ENCODE results near the gene PERM1. TPM values are rescaled to one million over a fixed set of nuclear protein-coding genes. Genes with fewer than 3 reads are reported as not detected.
A peak's percentile ranks its signal among the peaks of the same experiment; 100 is the strongest.

The PERM1 gene
- total and polyA plus RNA-seq, 5 experiments from 2014 or later = not detected

DNA sequence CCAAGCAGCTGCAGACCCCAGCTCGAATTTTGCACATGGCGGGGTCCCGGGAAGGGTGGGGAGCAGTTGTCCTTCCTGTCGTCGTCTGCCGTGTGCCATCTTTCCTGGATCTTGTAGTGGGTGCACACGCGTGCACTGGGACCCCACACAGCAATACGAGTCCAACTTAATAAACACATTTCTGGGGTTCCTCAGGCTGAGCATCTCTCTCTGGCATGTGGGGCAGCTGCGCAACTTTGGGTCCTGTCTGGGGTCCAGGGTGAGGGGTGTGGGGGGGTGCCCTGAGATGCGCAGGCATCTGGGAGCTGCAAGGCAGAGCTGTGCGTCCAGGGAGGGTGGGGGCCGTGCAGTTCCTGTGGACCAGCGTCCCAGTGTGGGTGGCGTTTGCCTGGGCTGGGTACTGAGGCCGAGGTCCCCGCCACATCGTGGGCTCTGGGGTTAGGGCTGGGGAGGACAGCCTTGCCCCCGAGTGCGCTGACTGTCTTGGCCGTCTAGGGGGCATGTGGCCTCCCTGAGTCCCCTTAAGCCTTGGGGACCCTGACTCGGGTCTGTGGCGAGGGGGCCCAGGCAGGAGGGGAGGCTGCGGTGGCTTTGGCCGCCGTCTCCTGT, 16.3 kb downstream of the PERM1 start:
- POLR2A ChIA-PET = no interaction called here
- no peak for DNase-seq
- no peaks in the 10 kb centered on the region for H3K36me3 Mint-ChIP-seq
- no peak for ATAC-seq
- no peaks in the 10 kb centered on the region for H3K9me3 Mint-ChIP-seq
- H3K27me3 Mint-ChIP-seq = peaks cover 6 to 17% (median 9%) of the 10 kb centered on the region in 5 donors
- peaks cover 0 to 11% (median 4%) of the 10 kb centered on the region in 4 donors for H3K4me1 Mint-ChIP-seq
- peak overlapping the region in 1 of 10 donors; percentile 56 for H3K27ac Mint-ChIP-seq
- peak overlapping the region in 7 of 10 donors; percentile 37 to 76 (median 50) for H3K4me3 Mint-ChIP-seq

DNA sequence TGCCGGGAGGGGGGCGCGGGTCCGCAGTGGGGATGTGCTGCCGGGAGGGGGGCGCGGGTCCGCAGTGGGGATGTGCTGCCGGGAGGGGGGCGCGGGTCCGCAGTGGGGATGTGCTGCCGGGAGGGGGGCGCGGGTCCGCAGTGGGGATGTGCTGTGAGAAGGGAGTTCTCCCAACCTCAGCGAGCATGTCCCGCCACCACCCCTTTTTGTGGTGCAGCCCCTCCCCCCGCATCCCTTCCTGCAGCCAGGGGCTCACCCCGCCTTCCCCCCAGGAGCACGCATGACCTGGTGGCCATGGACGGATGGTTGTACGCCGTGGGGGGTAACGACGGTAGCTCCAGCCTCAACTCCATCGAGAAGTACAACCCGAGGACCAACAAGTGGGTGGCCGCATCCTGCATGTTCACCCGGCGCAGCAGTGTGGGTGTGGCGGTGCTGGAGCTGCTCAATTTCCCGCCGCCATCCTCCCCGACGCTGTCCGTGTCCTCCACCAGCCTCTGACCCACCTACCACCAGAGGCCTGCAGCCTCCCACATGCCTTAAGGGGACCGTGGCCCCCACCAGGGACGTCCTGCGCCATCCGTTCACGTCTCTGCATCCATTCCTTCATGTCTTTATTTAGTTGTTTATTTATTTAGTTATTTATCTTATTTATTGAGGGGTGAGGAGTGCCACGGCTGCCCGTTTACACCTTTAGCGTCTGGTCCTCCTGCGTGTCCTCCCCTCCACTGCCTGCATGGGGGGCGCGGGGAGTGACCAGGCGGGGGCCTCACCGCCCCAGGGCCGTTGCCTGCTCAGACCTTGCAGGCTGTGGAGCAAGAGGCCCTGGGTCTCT, 17.0 kb downstream of the PERM1 start:
- Mint-ChIP-seq H3K4me3 (peak overlapping the region in 4 of 10 donors; percentile 47 to 80 (median 58)), H3K36me3 (no peaks in the 10 kb centered on the region), H3K4me1 (peaks cover 0 to 11% (median 4%) of the 10 kb centered on the region in 4 donors), H3K27ac (peak overlapping the region in 1 of 10 donors; percentile 56), H3K9me3 (no peaks in the 10 kb centered on the region), H3K27me3 (peaks cover 6 to 17% (median 6%) of the 10 kb centered on the region in 5 donors)
- ATAC-seq (no peak), DNase-seq (no peak)
- POLR2A ChIA-PET = no interaction called here

DNA sequence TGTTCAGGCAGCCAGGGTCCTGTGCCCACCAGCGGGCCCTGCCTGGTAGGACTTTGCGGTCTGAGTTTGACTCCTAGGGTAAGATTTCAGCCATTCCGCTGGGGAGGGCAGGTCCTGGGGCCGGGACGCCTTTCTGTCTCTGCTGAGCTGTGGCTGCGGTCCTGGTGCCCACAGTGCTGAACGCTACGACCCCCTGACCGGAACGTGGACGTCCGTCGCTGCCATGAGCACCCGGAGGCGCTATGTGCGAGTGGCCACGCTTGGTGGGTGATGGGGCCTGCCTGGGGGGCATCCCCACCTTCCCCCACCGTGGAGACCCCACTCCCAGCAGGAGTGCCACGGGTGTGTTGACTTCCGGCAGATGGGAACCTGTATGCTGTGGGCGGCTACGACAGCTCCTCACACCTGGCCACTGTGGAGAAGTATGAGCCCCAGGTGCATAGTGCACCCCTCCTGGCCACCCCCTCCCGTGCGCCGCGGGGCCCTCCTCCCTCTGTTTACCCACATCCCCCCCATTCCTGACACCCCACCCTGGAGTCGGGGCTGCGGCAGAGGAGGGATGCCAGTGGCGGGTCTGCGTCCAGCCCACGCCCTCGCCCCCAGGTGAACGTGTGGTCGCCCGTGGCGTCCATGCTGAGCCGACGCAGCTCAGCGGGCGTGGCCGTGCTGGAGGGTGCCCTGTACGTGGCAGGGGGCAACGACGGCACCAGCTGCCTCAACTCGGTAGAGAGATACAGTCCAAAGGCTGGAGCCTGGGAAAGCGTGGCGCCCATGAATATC, 18.0 kb downstream of the PERM1 start:
- POLR2A ChIA-PET = interaction anchor here (0.6 kb wide), 1 partner anchor 414 kb away, joined by 3 read pairs; no protein-coding TSS in a partner anchor
- Mint-ChIP-seq H3K27ac (no peak overlapping the region), H3K36me3 (no peaks in the 10 kb centered on the region), H3K4me1 (peaks cover 0 to 11% (median 5%) of the 10 kb centered on the region in 4 donors), H3K4me3 (peak overlapping the region in 5 of 10 donors; percentile 6 to 63 (median 26)), H3K9me3 (no peaks in the 10 kb centered on the region), H3K27me3 (peaks cover 0 to 9% (median 3%) of the 10 kb centered on the region in 5 donors)
- no peak for ATAC-seq
- no peak for DNase-seq

DNA sequence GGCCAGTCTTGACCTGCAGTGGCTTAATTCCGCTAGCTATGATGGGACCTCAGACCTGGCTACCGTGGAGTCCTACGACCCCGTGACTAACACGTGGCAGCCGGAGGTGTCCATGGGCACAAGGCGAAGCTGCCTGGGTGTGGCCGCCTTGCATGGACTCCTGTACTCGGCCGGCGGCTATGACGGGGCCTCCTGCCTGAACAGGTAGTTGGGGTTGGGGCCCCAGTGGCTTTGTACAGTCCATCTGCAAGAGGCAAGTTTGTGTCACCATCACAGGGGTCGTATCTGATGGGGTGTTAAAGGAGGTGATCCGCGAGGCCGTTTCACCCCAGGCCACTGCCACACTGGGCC, 18.6 kb downstream of the PERM1 start:
- POLR2A ChIA-PET = interaction anchor here (0.6 kb wide), 1 partner anchor 415 kb away, joined by 3 read pairs; no protein-coding TSS in a partner anchor
- DNase-seq (no peak), ATAC-seq (no peak)
- Mint-ChIP-seq H3K27me3 (peaks cover 0 to 2% (median under 1%) of the 10 kb centered on the region in 5 donors), H3K36me3 (no peaks in the 10 kb centered on the region), H3K4me3 (peak overlapping the region in 6 of 10 donors; percentile 15 to 63 (median 50)), H3K27ac (no peak overlapping the region), H3K9me3 (no peaks in the 10 kb centered on the region), H3K4me1 (peaks cover 2 to 15% (median 10%) of the 10 kb centered on the region in 4 donors)

DNA sequence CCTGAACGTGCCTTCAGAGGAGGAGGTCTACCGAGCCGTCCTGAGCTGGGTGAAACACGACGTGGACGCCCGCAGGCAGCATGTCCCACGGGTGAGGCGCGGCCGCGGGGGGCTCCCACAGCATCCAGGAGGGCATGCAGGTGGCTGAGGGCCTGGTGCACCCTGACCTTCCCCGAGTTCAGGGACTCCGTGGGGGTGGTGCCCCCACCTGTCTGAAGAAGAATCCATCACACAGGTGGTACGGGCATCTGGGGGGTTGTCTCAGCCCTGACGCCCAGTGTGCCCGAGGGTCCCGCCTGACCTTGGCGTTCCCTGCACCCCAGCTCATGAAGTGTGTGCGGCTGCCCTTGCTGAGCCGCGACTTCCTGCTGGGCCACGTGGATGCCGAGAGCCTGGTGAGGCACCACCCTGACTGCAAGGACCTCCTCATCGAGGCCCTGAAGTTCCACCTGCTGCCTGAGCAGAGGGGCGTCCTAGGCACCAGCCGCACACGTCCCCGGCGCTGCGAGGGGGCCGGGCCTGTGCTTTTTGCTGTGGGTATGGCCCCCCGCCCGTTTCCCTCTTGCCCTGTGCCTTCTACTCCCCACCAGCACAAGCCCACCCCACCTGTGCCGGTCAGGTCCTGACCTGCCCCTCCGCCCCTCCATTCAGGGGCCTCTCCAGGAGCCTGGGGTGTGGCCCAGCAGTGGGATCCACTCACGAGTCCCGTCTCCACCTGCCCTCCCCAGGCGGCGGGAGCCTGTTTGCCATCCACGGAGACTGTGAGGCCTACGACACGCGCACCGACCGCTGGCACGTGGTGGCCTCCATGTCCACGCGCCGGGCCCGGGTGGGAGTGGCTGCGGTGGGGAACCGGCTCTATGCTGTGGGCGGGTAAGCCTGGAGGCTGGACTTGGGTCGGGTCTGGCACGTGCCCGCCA, 19.3 kb downstream of the PERM1 start:
- peak overlapping the region in 1 of 10 donors; percentile 76 for H3K27ac Mint-ChIP-seq
- H3K9me3 Mint-ChIP-seq = no peaks in the 10 kb centered on the region
- peaks cover 4 to 19% (median 15%) of the 10 kb centered on the region in 4 donors for H3K4me1 Mint-ChIP-seq
- no peaks in the 10 kb centered on the region for H3K27me3 Mint-ChIP-seq
- no peak for DNase-seq
- no peak for ATAC-seq
- POLR2A ChIA-PET = interaction anchor here (0.6 to 1.6 kb wide), 2 partner anchors 18 to 415 kb away, joined by 3 to 4 read pairs; no protein-coding TSS in a partner anchor
- H3K4me3 Mint-ChIP-seq = peak overlapping the region in 9 of 10 donors; percentile 51 to 89 (median 66)
- peaks cover 0 to 3% (median 0%) of the 10 kb centered on the region in 3 donors for H3K36me3 Mint-ChIP-seq

DNA sequence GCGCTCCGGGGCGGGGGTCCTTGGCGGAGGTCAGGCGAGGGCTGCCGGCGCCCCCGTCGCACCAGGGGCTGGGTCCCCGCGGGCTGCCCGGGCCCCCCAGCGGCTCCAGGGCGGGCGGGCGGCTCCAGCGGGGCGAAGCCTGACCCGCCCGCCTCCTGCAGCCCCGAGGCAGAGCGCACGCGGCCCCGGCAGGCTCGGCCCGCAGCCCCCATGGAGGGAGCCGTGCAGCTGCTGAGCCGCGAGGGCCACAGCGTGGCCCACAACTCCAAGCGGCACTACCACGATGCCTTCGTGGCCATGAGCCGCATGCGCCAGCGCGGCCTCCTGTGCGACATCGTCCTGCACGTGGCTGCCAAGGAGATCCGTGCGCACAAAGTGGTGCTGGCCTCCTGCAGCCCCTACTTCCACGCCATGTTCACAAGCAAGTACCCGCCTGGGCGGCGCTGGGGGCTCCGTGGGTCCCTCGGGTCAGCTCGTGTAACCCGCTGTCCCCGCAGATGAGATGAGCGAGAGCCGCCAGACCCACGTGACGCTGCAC, 20.7 kb downstream of the PERM1 start:
- Mint-ChIP-seq H3K4me1 (peaks cover 9 to 24% (median 19%) of the 10 kb centered on the region in 4 donors), H3K9me3 (no peaks in the 10 kb centered on the region), H3K36me3 (peaks cover 0 to 10% (median 0%) of the 10 kb centered on the region in 3 donors), H3K4me3 (peak overlapping the region in 8 of 10 donors; percentile 48 to 74 (median 64)), H3K27ac (no peak overlapping the region), H3K27me3 (no peaks in the 10 kb centered on the region)
- POLR2A ChIA-PET = interaction anchor here (1.6 kb wide), 1 partner anchor 17 kb away, joined by 4 read pairs; no protein-coding TSS in a partner anchor
- no peak for DNase-seq
- peak in 1 of 2 donors; percentile 2 for ATAC-seq

DNA sequence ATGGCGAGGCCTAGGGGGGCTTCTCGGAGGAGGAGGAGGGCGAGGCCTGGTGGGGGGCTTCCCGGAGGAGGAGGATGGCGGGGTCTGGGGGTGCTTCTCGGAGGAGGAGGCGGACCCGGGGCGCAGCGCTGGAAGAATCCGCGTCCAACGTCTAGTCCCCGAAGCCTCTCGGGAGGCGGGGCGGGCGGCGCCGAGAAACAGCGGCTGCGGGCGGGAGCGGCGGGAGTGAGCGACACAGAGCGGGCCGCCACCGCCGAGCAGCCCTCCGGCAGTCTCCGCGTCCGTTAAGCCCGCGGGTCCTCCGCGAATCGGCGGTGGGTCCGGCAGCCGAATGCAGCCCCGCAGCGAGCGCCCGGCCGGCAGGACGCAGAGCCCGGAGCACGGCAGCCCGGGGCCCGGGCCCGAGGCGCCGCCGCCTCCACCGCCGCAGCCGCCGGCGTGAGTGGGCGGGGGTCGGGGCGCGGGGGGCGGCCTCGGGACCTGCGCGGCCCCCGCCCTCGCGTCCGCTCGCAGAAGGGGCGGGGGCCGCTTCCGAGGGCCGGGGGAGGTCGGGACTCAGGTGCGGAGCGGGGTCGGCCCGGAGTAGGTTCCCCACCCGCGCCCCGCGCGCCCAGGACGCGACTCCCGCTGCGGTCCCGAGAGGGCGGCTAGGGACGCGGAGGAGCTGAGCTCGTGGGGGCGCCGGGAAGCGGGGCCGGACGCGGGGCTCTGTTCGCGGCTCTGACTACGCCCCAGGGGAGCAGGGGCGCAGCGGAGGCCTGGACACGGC, 21.3 kb downstream of the PERM1 start, which contains the start of gene KLHL17:
KLHL17 (plus strand) TSS at position 222 of the 769 bp plus-strand sequence; CDS start at position 332, 110 bp downstream.
- POLR2A ChIA-PET = interaction anchor here (1.6 kb wide), 1 partner anchor 16 kb away, joined by 4 read pairs; no protein-coding TSS in a partner anchor
- H3K4me1 Mint-ChIP-seq = peaks cover 9 to 20% (median 19%) of the 10 kb centered on the region in 4 donors
- peak; percentile 55 to 62 for ATAC-seq
- H3K9me3 Mint-ChIP-seq = no peaks in the 10 kb centered on the region
- H3K27me3 Mint-ChIP-seq = no peaks in the 10 kb centered on the region
- peak; percentile 52 to 83 (median 72) for DNase-seq
- peak within 1 kb of the TSS; percentile 62 to 94 (median 90) for H3K4me3 Mint-ChIP-seq
- peaks cover 0 to 15% (median 0%) of the 10 kb centered on the region in 3 donors for H3K36me3 Mint-ChIP-seq
- peak within 1 kb of the TSS in 7 of 10 donors; percentile 5 to 90 (median 74) for H3K27ac Mint-ChIP-seq

DNA sequence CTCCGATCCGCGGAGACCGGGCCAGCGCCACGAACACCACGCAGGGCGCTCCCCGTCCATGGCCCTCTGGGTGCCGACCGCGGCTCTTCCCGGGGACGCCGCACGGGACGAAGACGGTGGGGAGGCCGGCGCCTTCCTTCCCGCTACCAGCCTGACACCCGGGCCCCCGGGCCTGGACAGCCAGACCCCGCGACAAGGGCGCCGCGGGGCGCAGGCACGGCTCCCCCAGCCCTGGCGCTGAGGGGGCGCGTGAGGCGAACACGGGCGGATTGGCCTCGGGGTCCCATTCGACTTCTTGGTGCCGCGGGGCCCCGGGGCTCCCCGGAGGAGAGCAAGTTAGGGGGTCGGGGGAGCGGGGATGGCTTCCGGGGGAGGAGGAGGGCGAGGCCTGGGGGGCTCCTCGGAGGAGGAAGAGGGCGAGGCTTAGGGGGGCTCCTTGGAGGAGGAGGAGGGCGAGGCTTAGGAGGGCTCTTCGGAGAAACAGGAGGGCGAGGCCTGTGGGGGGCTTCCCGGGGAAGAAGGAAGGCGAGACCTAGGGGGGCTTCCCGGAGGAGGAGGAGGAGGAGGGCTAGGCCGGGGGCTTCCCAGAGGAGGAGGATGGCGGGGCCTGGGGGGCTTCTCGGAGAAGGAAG, 22.0 kb downstream of the PERM1 start:
- H3K36me3 Mint-ChIP-seq = peaks cover 4 to 22% (median 6%) of the 10 kb centered on the region in 3 donors
- H3K4me1 Mint-ChIP-seq = peaks cover 9 to 24% (median 21%) of the 10 kb centered on the region in 4 donors
- peak overlapping the region; percentile 62 to 94 (median 90) for H3K4me3 Mint-ChIP-seq
- H3K27ac Mint-ChIP-seq = peak overlapping the region in 6 of 10 donors; percentile 5 to 90 (median 72)
- POLR2A ChIA-PET = interaction anchor here (1.4 to 1.8 kb wide), 2 partner anchors 18 to 56 kb away, joined by 6 to 16 read pairs; no protein-coding TSS in a partner anchor
- peak; percentile 26 to 37 for ATAC-seq
- no peaks in the 10 kb centered on the region for H3K27me3 Mint-ChIP-seq
- peak in 4 of 10 donors; percentile 22 to 46 (median 33) for DNase-seq
- no peaks in the 10 kb centered on the region for H3K9me3 Mint-ChIP-seq

DNA sequence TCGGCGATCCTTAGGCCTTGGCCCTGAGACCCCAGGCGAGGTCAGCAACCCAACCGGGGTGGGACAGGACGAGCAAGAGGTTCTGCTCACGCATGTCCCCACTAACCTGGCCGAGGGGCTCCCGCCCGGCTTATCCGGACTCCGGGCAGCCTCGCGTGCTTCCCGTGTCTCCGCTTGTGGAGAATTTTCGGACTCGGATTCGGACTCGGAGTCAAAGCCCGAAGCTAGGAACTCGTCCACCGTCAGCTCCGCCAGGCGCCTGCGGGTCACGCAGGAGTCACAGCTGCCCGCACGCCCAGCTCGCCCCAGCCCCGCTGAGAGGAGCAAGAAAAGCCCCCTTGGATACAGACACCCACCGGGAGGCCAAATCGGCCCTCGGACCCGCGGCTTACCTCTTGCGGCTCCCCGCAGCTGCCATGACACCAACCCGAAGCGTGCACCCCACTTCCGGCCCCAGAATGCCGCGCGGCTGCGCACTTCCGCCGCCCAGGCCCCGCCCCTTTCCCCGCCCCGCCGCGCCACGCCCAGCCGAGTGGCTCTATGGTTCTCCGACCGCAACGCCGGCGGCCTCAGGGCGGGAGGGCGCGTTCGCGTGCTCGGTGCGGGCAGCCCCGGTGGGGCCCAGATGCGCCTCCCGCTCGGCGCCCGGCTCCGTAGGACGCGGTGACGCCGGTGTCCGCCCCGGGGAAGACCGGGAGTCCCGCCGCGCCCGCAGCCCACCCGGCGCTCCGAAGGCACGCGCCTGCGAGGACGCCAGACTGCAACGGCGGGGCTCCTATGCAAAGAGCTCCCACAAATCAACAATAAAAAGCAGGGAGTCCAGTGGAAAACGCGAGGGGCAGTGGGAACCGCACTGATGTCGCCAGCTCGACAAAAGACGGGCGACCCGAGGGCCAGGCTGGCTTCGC, 22.8 kb downstream of the PERM1 start, which contains the start of gene NOC2L:
NOC2L (minus strand) TSS at position 434 of the 908 bp plus-strand sequence; CDS start at position 418, 16 bp downstream.
- H3K36me3 Mint-ChIP-seq = peaks cover 4 to 29% (median 6%) of the 10 kb centered on the region in 3 donors
- no peaks in the 10 kb centered on the region for H3K9me3 Mint-ChIP-seq
- ATAC-seq (peak; percentile 79 to 85), DNase-seq (peak; percentile 85 to 97 (median 94))
- H3K27me3 Mint-ChIP-seq = no peaks in the 10 kb centered on the region
- POLR2A ChIA-PET = interaction anchor here (0.9 to 1.8 kb wide), 6 partner anchors 8 to 180 kb away, joined by 3 to 16 read pairs (median 4); partner anchors contain the start of gene ISG15
- H3K4me3 Mint-ChIP-seq = peak within 1 kb of the TSS; percentile 86 to 94 (median 90)
- peak within 1 kb of the TSS; percentile 67 to 91 (median 87) for H3K27ac Mint-ChIP-seq
- peaks cover 9 to 26% (median 21%) of the 10 kb centered on the region in 4 donors for H3K4me1 Mint-ChIP-seq

Measured in naive thymus-derived CD8-positive, alpha-beta T cell (primary cell).